Tibial artery (tissue), 4 donors: ENCODE measurements around the gene MAN1B1.

Experiments used
- DNase-seq, 2 donors: peaks; one replicate each; pipeline ENCODE4 v3.0.0-alpha.2; 2019
- H3K27ac ChIP-seq, 2 donors: fragments of 200-600 bp; sonication (generic) in 1 of 2; 1 replicate in 1 of 2; 2 replicates in 1 of 2; pipeline ENCODE4 v1.5.1; 2018 to 2019; ENCODE audit warnings: mild to moderate bottlenecking in 1 of 2
- H3K27me3 ChIP-seq, 2 donors: fragments of 200-600 bp; sonication (generic) in 1 of 2; one replicate each; pipeline versions ENCODE4 v1.5.1 to v1.6.0; 2016 to 2019
- H3K36me3 ChIP-seq, 3 donors: fragments of 200-600 bp; sonication (generic) in 2 of 3; one replicate each; pipeline ENCODE4 v1.5.1; 2016 to 2019; ENCODE audit warnings: mild to moderate bottlenecking in 2 of 3
- H3K4me1 ChIP-seq, 4 donors: fragments of 200-600 bp; sonication (generic) in 2 of 4; 1 replicate in 3 of 4; 2 replicates in 1 of 4; pipeline ENCODE4 v1.5.1; 2016 to 2019
- H3K4me3 ChIP-seq, 2 donors: fragments of 200-600 bp; sonication (generic) in 1 of 2; 1 replicate in 1 of 2; 2 replicates in 1 of 2; pipeline ENCODE4 v1.5.1; 2018 to 2019; ENCODE audit warnings: mild to moderate bottlenecking in 2 of 2
- H3K9me3 ChIP-seq, 3 donors: fragments of 200-600 bp; sonication (generic) in 1 of 3; one replicate each; pipeline ENCODE4 v1.5.1; 2016 to 2019
- CTCF ChIP-seq, 2 experiments: fragments of 200-600 bp in 1 of 2; fragments of 450-650 bp in 1 of 2; IDR thresholded peaks; one replicate each; pipeline ENCODE4 v1.5.1; 2017 to 2019; ENCODE audit warnings: antibody characterized with exemption in 2 of 2, mild to moderate bottlenecking in 1 of 2, moderate library complexity in 1 of 2
- intact Hi-C: fragments of 100-400 bp; cut with DNase I; formaldehyde crosslinking; loops from one replicate; pipeline ENCODE4 v1.15.0; 2023; ENCODE audit warnings: low total_unique reads

MAN1B1 gene

GRCh38 chr9:137147091-137147792 is 60.5 kb downstream of the MAN1B1 start:
- H3K9me3 ChIP-seq, result no peaks in the 10 kb centered on the region
- intact Hi-C loops, result no loop called here
- no peak for DNase-seq
- H3K27ac ChIP-seq, result no peak overlapping the region
- no peaks in the 10 kb centered on the region for H3K4me1 ChIP-seq
- no peak for TF ChIP-seq CTCF (IDR thresholded peaks at IDR 0.05)
- H3K4me3 ChIP-seq, result no peak overlapping the region
- H3K36me3 ChIP-seq, result no peaks in the 10 kb centered on the region
- peaks cover 0 to 70% of the 10 kb centered on the region in 2 donors for H3K27me3 ChIP-seq

GRCh38 chr9:137147793-137148160 is 61.0 kb downstream of the MAN1B1 start:
- Histone ChIP-seq H3K27ac (no peak overlapping the region), H3K27me3 (peaks cover 0 to 64% of the 10 kb centered on the region in 2 donors), H3K9me3 (no peaks in the 10 kb centered on the region), H3K4me1 (no peaks in the 10 kb centered on the region), H3K4me3 (no peak overlapping the region), H3K36me3 (no peaks in the 10 kb centered on the region)
- DNase-seq, result no peak
- no peak for TF ChIP-seq CTCF (IDR thresholded peaks at IDR 0.05)
- intact Hi-C loops, result no loop called here

- no peaks in the 10 kb centered on the region for H3K36me3 ChIP-seq
- intact Hi-C loops, result no loop called here
- H3K27me3 ChIP-seq, result peaks cover 0 to 60% of the 10 kb centered on the region in 2 donors
- DNase-seq, result no peak
- no peaks in the 10 kb centered on the region for H3K4me1 ChIP-seq
- H3K4me3 ChIP-seq, result no peak overlapping the region
- no peak overlapping the region for H3K27ac ChIP-seq
- no peaks in the 10 kb centered on the region for H3K9me3 ChIP-seq
- no peak for TF ChIP-seq CTCF (IDR thresholded peaks at IDR 0.05)
These were observed 61.5 kb downstream of the MAN1B1 start for GRCh38 chr9:137148242-137148641.

GRCh38 chr9:137148661-137149060 is 61.9 kb downstream of the MAN1B1 start:
- no peak for DNase-seq
- H3K4me3 ChIP-seq, result no peak overlapping the region
- no peaks in the 10 kb centered on the region for H3K4me1 ChIP-seq
- no peak for TF ChIP-seq CTCF (IDR thresholded peaks at IDR 0.05)
- no peaks in the 10 kb centered on the region for H3K36me3 ChIP-seq
- no peaks in the 10 kb centered on the region for H3K9me3 ChIP-seq
- no peak overlapping the region for H3K27ac ChIP-seq
- H3K27me3 ChIP-seq, result peaks cover 0 to 56% of the 10 kb centered on the region in 2 donors
- intact Hi-C loops, result no loop called here

- Histone ChIP-seq H3K36me3 (no peaks in the 10 kb centered on the region), H3K9me3 (no peaks in the 10 kb centered on the region), H3K4me3 (no peak overlapping the region), H3K4me1 (no peaks in the 10 kb centered on the region), H3K27ac (no peak overlapping the region), H3K27me3 (peaks cover 0 to 49% of the 10 kb centered on the region in 2 donors)
- intact Hi-C loops, result no loop called here
- no peak for TF ChIP-seq CTCF (IDR thresholded peaks at IDR 0.05)
- DNase-seq, result no peak
These were observed 62.6 kb downstream of the MAN1B1 start for GRCh38 chr9:137149363-137149762.
